Measurements from ENCODE around the gene SPRR4. TPM values are rescaled to one million over a fixed set of nuclear protein-coding genes. Genes with fewer than 3 reads are reported as not detected.

Gene SPRR4
- total RNA-seq, 1 experiment from 2014 or later = not detected

DNA sequence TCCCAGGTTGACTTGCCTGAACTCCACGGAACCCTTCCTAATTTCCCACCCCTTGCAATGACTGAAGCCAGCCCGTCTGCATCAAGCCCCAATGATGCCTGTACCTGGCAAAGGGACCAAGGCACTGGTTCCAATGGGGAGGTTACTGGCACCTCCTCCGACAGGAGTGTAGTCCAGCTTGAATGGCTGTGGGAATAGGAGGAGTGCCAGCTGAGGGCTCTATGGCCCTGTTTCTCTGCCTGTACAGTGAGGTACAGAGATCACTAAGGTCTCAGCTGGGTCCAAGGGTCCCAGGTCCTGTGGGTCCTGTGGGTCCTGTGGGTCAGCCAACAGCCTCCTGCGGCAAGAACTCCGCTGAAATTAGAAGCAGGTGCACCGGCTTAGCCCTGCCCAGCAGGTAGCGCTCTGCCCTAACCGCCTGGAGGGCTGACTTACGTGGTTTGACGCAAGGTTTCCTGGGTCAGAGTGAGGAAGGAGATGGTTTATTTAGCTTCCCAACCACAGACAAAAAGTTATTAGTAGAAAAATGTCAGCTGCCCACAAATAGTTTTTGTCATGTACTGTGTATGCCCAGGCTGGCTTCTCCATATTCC is 9.9 kb upstream of the SPRR4 start:
- Histone ChIP-seq H3K4me1 (ENCODE audit: insufficient read depth, low read length) (no peaks in the 10 kb centered on the region), H3K79me2 (ENCODE audit: low read length) (no peaks in the 10 kb centered on the region), H3K27ac (ENCODE audit: low read length) (no peak overlapping the region), H4K20me1 (ENCODE audit: low read length) (no peaks in the 10 kb centered on the region), H3K9me3 (ENCODE audit: low read length) (no peaks in the 10 kb centered on the region), H3K4me2 (ENCODE audit: low read length) (no peak overlapping the region), H3F3A (ENCODE audit: low read length, unreplicated experiment) (no peaks in the 10 kb centered on the region), H2AFZ (ENCODE audit: low read length) (no peak overlapping the region), H3K27me3 (ENCODE audit: low read length) (peaks cover 26% of the 10 kb centered on the region), H3K4me3 (ENCODE audit: low read length) (no peak overlapping the region), H3K36me3 (ENCODE audit: low read depth, low read length) (no peaks in the 10 kb centered on the region), H3K9ac (ENCODE audit: low read length) (no peak overlapping the region), H3K9me2 (replicated peaks; ENCODE audit: low read length) (no peaks in the 10 kb centered on the region)
- intact Hi-C loops (cut with micrococcal nuclease) = no loop called here
- DNase-seq = peak; percentile 33
- no TSS peak for BruUV-seq (replicated peaks)
- CTCF ChIA-PET = no interaction called here
- no peak for ATAC-seq
- no peak for TF ChIP-seq EZH2phosphoT487 (IDR thresholded peaks at IDR 0.05; ENCODE audit: borderline replicate concordance, low read length)
- TF ChIP-seq, protein P1, sequence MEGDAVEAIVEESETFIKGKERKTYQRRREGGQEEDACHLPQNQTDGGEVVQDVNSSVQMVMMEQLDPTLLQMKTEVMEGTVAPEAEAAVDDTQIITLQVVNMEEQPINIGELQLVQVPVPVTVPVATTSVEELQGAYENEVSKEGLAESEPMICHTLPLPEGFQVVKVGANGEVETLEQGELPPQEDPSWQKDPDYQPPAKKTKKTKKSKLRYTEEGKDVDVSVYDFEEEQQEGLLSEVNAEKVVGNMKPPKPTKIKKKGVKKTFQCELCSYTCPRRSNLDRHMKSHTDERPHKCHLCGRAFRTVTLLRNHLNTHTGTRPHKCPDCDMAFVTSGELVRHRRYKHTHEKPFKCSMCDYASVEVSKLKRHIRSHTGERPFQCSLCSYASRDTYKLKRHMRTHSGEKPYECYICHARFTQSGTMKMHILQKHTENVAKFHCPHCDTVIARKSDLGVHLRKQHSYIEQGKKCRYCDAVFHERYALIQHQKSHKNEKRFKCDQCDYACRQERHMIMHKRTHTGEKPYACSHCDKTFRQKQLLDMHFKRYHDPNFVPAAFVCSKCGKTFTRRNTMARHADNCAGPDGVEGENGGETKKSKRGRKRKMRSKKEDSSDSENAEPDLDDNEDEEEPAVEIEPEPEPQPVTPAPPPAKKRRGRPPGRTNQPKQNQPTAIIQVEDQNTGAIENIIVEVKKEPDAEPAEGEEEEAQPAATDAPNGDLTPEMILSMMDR (conservative IDR thresholded peaks at IDR 0.05; ENCODE audit: low read depth, low read length) = peak; percentile 59
- POLR2A ChIA-PET (ENCODE audit: unreplicated experiment) = no interaction called here

DNA sequence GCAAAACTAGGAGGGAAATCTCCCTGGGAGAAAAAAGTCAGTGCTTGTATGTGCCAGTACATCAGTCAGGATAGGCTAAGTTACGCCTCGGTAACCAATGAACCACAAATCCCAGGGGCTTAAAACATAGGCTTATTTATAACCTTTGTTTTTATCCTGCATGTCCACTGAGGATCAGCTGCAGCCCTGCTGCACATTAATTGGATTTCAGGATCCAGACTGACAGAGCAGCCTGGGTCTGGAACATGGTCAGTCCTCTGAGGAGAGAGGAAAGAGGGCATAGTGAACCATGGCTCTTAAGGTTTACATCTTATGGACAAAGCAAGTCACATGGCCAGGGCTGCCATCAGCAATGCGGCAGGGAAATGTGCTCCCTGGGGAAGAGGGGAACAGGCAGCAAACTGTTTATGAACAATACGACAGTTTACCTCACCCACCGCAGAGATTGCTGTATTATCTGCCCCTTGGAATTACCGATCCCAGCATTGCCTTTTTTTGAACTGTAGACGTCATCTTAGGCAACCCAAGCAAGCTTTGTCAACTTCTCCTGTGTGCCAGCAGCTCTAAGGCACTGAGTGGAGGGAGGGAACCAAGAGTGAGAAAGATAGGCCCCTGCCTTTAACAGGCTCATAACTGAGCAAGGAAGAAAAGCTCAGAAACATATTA is 9.1 kb upstream of the SPRR4 start:
- BruUV-seq (replicated peaks) = no TSS peak
- Histone ChIP-seq H3K9me2 (replicated peaks; ENCODE audit: low read length) (no peaks in the 10 kb centered on the region), H4K20me1 (ENCODE audit: low read length) (no peaks in the 10 kb centered on the region), H3K36me3 (ENCODE audit: low read depth, low read length) (no peaks in the 10 kb centered on the region), H3K27ac (ENCODE audit: low read length) (no peak overlapping the region), H2AFZ (ENCODE audit: low read length) (no peak overlapping the region), H3F3A (ENCODE audit: low read length, unreplicated experiment) (no peaks in the 10 kb centered on the region), H3K9me3 (ENCODE audit: low read length) (no peaks in the 10 kb centered on the region), H3K4me1 (ENCODE audit: insufficient read depth, low read length) (no peaks in the 10 kb centered on the region), H3K27me3 (ENCODE audit: low read length) (peaks cover 27% of the 10 kb centered on the region), H3K9ac (ENCODE audit: low read length) (no peak overlapping the region), H3K4me3 (ENCODE audit: low read length) (no peak overlapping the region), H3K79me2 (ENCODE audit: low read length) (no peaks in the 10 kb centered on the region), H3K4me2 (ENCODE audit: low read length) (no peak overlapping the region)
- DNase-seq = no peak
- no peak for ATAC-seq
- CTCF ChIA-PET = no interaction called here
- POLR2A ChIA-PET (ENCODE audit: unreplicated experiment) = no interaction called here
- intact Hi-C loops (cut with micrococcal nuclease) = no loop called here
- TF ChIP-seq EZH2phosphoT487 (IDR thresholded peaks at IDR 0.05; ENCODE audit: borderline replicate concordance, low read length) (no peak), EZH2 (IDR thresholded peaks at IDR 0.05; ENCODE audit: low read length, unreplicated experiment) (no peak)
- TF ChIP-seq, protein P1 (conservative IDR thresholded peaks at IDR 0.05; ENCODE audit: low read depth, low read length) = no peak

DNA sequence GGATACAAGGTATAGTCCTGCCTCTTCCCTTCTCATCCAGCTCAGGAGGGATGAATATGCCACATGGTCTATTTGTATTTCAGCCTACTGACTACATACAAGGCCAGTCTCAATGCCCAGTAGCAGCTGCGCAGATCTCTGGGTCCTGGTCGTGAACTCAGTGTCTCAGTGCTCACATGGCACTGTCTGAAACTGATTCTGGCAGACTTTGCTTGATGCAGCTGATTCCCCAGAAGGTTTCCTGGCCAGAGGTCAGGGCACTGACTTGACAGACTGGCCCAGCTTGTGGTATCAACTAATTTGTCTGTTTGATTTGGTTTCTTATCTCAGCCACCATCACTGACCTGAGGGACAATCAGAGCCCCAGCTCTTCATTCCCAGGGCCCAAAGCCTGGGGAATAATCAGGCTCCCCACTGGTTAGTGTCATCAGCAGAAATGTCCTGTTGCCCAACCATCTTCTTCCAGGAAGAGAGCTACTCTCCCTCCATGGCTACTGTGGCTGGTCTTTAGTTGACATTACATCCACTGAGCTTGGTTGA is 7.5 kb upstream of the SPRR4 start:
- Histone ChIP-seq H3K36me3 (ENCODE audit: low read depth, low read length) (no peaks in the 10 kb centered on the region), H3K9me3 (ENCODE audit: low read length) (no peaks in the 10 kb centered on the region), H3K79me2 (ENCODE audit: low read length) (no peaks in the 10 kb centered on the region), H4K20me1 (ENCODE audit: low read length) (no peaks in the 10 kb centered on the region), H3F3A (ENCODE audit: low read length, unreplicated experiment) (no peaks in the 10 kb centered on the region), H3K4me3 (ENCODE audit: low read length) (no peak overlapping the region), H3K9ac (ENCODE audit: low read length) (no peak overlapping the region), H3K4me1 (ENCODE audit: insufficient read depth, low read length) (peaks cover 9% of the 10 kb centered on the region; the same call in 1 of the 2 replicates), H3K27me3 (ENCODE audit: low read length) (peaks cover 27% of the 10 kb centered on the region), H3K9me2 (replicated peaks; ENCODE audit: low read length) (no peaks in the 10 kb centered on the region), H3K4me2 (ENCODE audit: low read length) (no peak overlapping the region), H3K27ac (ENCODE audit: low read length) (no peak overlapping the region), H2AFZ (ENCODE audit: low read length) (no peak overlapping the region)
- no TSS peak for BruUV-seq (replicated peaks)
- intact Hi-C loops (cut with micrococcal nuclease) = no loop called here
- TF ChIP-seq EZH2 (IDR thresholded peaks at IDR 0.05; ENCODE audit: low read length, unreplicated experiment) = no peak
- TF ChIP-seq, protein P1 (conservative IDR thresholded peaks at IDR 0.05; ENCODE audit: low read depth, low read length) = no peak
- TF ChIP-seq EZH2phosphoT487 (IDR thresholded peaks at IDR 0.05; ENCODE audit: borderline replicate concordance, low read length) = no peak
- POLR2A ChIA-PET (ENCODE audit: unreplicated experiment) = no interaction called here
- no peak for ATAC-seq
- CTCF ChIA-PET = no interaction called here
- DNase-seq = no peak

Data from PC-3 (cell line).